NCI-H128 (cell line): ENCODE measurements around the gene CAPN5.
"Not testable (repeated sequence)": the region's sequence is repeated elsewhere in the genome, so short reads cannot be mapped to it uniquely, and the experiment has no call there.

Experiments
- DNase-seq: peaks from one replicate; lab custom pipeline; 2025; ENCODE audit not compliant: unreplicated experiment; lab: John Stamatoyannopoulos, UW

CAPN5 gene

GRCh38 chr11:77095551-77096490, 29.1 kb downstream of the CAPN5 start:
- no peak for DNase-seq

GRCh38 chr11:77096591-77097019, 29.8 kb downstream of the CAPN5 start:
- DNase-seq, result no peak

- not testable (repeated sequence) for DNase-seq
Observed at GRCh38 chr11:77097180-77097579, 30.4 kb downstream of the CAPN5 start.

GRCh38 chr11:77100166-77101042, 33.6 kb downstream of the CAPN5 start:
- DNase-seq, result no peak

- DNase-seq, result no peak
Observed at GRCh38 chr11:77101043-77101537, 34.3 kb downstream of the CAPN5 start.

GRCh38 chr11:77102246-77103210, 35.8 kb downstream of the CAPN5 start, which contains the start of gene OMP:
Gene OMP (plus strand): TSS chr11:77102840. CDS start chr11:77102840, 0 bp downstream.
- DNase-seq, result no peak

GRCh38 chr11:77103319-77103718, 36.5 kb downstream of the CAPN5 start:
- no peak for DNase-seq

GRCh38 chr11:77104727-77105126, 38.0 kb downstream of the CAPN5 start:
- no peak for DNase-seq

- no peak for DNase-seq
Observed at GRCh38 chr11:77106321-77106720, 39.5 kb downstream of the CAPN5 start.

- no peak for DNase-seq
Observed at GRCh38 chr11:77106759-77107158, 40.0 kb downstream of the CAPN5 start.

- DNase-seq, result no peak
Observed at GRCh38 chr11:77107950-77108349, 41.2 kb downstream of the CAPN5 start.

GRCh38 chr11:77108436-77108835, 41.7 kb downstream of the CAPN5 start:
- DNase-seq, result no peak

- DNase-seq, result no peak
Observed at GRCh38 chr11:77109236-77110019, 42.7 kb downstream of the CAPN5 start.

- no peak for DNase-seq
Observed at GRCh38 chr11:77110836-77111235, 44.1 kb downstream of the CAPN5 start.

- DNase-seq, result no peak
Observed at GRCh38 chr11:77111277-77111676, 44.5 kb downstream of the CAPN5 start.

- DNase-seq, result no peak
Observed at GRCh38 chr11:77111946-77112345, 45.2 kb downstream of the CAPN5 start.

GRCh38 chr11:77112641-77113381, 46.0 kb downstream of the CAPN5 start:
- no peak for DNase-seq

- DNase-seq, result no peak
Observed at GRCh38 chr11:77113382-77114088, 46.8 kb downstream of the CAPN5 start.
